ENCODE results near the gene RALGAPA2.

Gene RALGAPA2

DNA sequence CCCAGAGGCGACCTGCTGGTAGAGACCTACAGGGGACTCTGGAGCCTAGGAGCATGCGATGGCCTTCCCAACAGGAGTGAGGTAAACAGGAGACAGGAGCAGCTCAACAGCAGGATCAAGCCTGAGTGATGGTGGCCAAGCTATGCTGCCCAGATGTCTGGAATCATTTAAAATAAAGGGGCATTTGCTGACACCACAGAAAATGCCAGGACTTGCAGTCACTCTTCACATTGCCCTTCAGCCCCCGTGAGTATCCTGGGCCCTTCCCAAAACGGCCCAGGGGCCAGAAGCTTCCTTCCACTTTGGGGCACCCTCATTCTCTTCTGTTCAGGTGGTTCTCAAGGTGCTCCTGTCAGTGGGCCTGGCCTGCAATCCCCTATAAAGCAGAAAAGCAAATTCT lies 321.3 kb downstream of the RALGAPA2 start:
- TF ChIP-seq CTCF (IDR thresholded peaks at IDR 0.05; ENCODE audit: borderline replicate concordance, insufficient read depth, low read depth, low read length): no peak
- H3K4me3 ChIP-seq (ENCODE audit: low read depth, low read length): no peak overlapping the region

DNA sequence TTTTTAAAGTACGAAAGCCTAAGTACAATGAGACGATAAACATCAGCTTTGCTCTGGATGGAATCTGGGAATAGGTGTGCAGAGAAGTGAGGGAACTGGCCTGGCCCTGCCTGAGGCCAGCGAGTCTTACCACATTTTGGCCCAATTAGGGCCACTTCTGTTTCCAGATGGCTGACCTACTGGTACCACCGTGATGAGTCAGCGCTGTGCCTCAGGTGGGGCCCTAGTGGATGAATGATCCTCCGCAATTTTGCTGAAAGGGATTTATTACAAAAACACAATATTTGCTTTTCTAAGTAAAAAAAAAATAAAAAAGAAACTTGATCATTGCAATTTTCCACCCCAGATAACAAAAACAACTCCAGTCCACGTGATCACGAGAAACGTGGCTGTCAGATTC lies 322.1 kb downstream of the RALGAPA2 start:
- no peak overlapping the region for H3K4me3 ChIP-seq (ENCODE audit: low read depth, low read length)
- TF ChIP-seq CTCF (IDR thresholded peaks at IDR 0.05; ENCODE audit: borderline replicate concordance, insufficient read depth, low read depth, low read length): no peak

- no peak overlapping the region for H3K4me3 ChIP-seq (ENCODE audit: low read depth, low read length)
- no peak for TF ChIP-seq CTCF (IDR thresholded peaks at IDR 0.05; ENCODE audit: borderline replicate concordance, insufficient read depth, low read depth, low read length)
Measured at GRCh38 chr20:20386192-20386591, 326.3 kb downstream of the RALGAPA2 start.

- no peak overlapping the region for H3K4me3 ChIP-seq (ENCODE audit: low read depth, low read length)
- TF ChIP-seq CTCF (IDR thresholded peaks at IDR 0.05; ENCODE audit: borderline replicate concordance, insufficient read depth, low read depth, low read length): no peak
Measured at GRCh38 chr20:20375862-20376261, 336.6 kb downstream of the RALGAPA2 start.

DNA sequence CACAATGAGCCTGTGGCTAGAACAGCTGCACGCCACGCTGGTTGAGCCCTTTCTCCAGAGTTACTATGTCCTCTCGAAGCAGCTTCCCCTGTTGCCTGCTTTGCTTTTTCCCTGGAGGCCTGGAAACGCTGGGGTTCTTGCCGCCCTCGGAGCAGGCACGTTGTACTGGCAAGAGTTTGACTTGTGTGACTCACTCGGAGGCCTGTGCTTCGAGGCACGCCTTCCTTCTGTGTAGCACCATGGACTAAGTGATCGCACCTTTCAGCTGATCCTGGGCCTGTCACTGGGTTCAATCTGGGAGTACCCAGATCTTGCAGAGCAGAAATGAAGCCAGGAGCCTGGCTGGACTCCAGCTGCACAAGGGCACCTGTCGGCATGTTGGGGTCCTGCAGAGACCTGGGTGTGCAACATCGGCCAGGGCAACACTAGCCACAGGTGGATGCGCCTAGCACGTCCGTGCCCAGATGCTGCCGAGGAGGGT lies 339.3 kb downstream of the RALGAPA2 start:
- no peak for TF ChIP-seq CTCF (IDR thresholded peaks at IDR 0.05; ENCODE audit: borderline replicate concordance, insufficient read depth, low read depth, low read length)
- no peak overlapping the region for H3K4me3 ChIP-seq (ENCODE audit: low read depth, low read length)

DNA sequence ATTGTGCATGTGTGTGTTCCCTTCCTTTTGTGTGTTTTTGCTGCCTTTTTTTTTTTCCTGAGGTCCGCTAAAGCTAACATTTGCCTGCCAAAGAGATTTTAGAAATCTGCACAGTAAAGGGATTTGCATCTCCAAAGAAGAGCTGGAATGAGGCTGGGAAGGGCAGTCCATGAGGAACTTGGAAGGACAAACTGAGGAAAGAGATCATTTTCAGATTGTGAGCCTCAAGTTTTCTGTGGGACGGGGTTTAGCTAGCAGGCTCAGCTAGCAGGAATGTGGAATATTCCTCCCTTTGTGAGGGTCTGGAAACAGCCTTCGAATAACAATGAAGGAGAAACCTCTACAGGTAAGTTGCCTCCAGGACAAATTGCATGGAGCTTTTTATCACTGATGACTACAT lies 340.8 kb downstream of the RALGAPA2 start:
- TF ChIP-seq CTCF (IDR thresholded peaks at IDR 0.05; ENCODE audit: borderline replicate concordance, insufficient read depth, low read depth, low read length): no peak

DNA sequence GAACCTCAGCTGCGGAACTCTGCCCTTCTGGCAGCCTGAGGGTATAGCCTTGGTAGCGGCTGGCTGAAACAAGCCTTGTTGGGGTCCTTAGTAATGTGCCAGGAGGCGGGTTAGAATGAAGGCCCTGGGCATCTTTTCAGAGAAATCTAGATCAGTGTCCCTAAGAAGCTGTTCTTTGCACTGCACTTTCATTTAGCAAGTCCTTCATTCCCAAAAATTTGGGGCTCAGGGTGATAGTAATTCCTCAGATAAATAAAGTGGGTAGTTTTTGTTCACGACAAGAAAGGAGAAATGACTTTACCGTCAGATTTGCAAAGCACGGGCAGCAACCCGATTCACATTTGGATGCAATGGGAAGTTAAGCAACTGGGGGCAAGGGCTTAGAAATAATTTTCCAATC lies 341.4 kb downstream of the RALGAPA2 start:
- TF ChIP-seq CTCF (IDR thresholded peaks at IDR 0.05; ENCODE audit: borderline replicate concordance, insufficient read depth, low read depth, low read length): no peak
- H3K4me3 ChIP-seq (ENCODE audit: low read depth, low read length): no peak overlapping the region

More for the DNA sequence above, 340.8 kb downstream of the RALGAPA2 start:
- no peak overlapping the region for H3K4me3 ChIP-seq (ENCODE audit: low read depth, low read length)
